ENCODE measurements around the gene TMEM91. TPM values are rescaled to one million over a fixed set of nuclear protein-coding genes. Genes with fewer than 3 reads are reported as not detected.

The TMEM91 gene
- total RNA-seq, 2 experiments from 2014 or later: 10.7 to 12.7 TPM

DNA sequence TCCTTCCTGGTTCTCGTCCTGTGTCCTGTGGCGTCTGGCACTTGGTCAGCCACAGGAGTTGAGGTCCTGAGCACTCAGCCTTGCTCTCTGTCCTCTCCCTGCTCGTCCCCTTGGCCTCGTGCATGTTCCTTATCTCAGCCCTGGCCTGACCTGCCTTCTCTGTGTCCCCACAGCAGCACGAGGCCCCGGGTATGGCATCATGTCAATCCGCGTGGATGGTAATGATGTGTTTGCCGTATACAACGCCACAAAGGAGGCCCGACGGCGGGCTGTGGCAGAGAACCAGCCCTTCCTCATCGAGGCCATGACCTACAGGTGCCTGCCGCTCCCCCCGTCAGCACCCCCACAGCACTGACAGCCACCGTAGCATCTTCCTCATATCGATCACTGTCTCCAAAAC, 46.1 kb downstream of the TMEM91 start:
- Histone ChIP-seq H4K20me1 (ENCODE audit: insufficient read depth, low read length) (no peaks in the 10 kb centered on the region), H3K4me2 (ENCODE audit: low read length) (no peak overlapping the region), H3K27ac (ENCODE audit: low read depth, low read length, poor library complexity, severe bottlenecking) (no peak overlapping the region), H3K79me2 (ENCODE audit: insufficient read depth, low read depth, low read length) (no peaks in the 10 kb centered on the region), H3K9me3 (ENCODE audit: low read length) (no peaks in the 10 kb centered on the region), H3K4me1 (ENCODE audit: insufficient read depth, low read length, poor library complexity, severe bottlenecking) (no peaks in the 10 kb centered on the region), H3K36me3 (ENCODE audit: insufficient read depth, low read length) (peaks cover 23% of the 10 kb centered on the region), H2AFZ (ENCODE audit: low read length) (no peak overlapping the region), H3K9me2 (ENCODE audit: insufficient read depth, low read length) (no peaks in the 10 kb centered on the region), H3K4me3 (ENCODE audit: low read depth, low read length, poor library complexity, severe bottlenecking) (no peak overlapping the region)
- no peak for DNase-seq (ENCODE audit: low spot score)
- ChIA-PET CTCF (ENCODE audit: unreplicated experiment) (no interaction called here), POLR2A (no interaction called here)
- intact Hi-C loops (cut with micrococcal nuclease; ENCODE audit: unreplicated experiment): no loop called here
- BruUV-seq (replicated peaks): no TSS peak
- TF ChIP-seq EZH2phosphoT487 (IDR thresholded peaks at IDR 0.05; ENCODE audit: borderline replicate concordance, low read depth, low read length): no peak
- TF ChIP-seq, protein P1, sequence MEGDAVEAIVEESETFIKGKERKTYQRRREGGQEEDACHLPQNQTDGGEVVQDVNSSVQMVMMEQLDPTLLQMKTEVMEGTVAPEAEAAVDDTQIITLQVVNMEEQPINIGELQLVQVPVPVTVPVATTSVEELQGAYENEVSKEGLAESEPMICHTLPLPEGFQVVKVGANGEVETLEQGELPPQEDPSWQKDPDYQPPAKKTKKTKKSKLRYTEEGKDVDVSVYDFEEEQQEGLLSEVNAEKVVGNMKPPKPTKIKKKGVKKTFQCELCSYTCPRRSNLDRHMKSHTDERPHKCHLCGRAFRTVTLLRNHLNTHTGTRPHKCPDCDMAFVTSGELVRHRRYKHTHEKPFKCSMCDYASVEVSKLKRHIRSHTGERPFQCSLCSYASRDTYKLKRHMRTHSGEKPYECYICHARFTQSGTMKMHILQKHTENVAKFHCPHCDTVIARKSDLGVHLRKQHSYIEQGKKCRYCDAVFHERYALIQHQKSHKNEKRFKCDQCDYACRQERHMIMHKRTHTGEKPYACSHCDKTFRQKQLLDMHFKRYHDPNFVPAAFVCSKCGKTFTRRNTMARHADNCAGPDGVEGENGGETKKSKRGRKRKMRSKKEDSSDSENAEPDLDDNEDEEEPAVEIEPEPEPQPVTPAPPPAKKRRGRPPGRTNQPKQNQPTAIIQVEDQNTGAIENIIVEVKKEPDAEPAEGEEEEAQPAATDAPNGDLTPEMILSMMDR (conservative IDR thresholded peaks at IDR 0.05; ENCODE audit: low read length): no peak

DNA sequence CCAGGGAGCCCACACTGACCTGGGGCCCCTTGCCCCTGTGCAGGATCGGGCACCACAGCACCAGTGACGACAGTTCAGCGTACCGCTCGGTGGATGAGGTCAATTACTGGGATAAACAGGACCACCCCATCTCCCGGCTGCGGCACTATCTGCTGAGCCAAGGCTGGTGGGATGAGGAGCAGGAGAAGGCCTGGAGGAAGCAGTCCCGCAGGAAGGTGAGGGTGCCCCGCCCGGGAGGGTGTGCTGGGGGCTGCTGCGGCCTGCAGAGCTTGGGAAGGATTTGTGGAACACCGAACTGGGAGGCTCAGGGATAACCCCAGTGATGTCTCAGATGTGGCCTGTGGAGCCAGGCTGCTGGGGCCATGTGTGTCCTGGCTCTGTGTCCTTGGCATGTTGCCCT, 46.6 kb downstream of the TMEM91 start:
- TF ChIP-seq, protein P1 (conservative IDR thresholded peaks at IDR 0.05; ENCODE audit: low read length): no peak
- TF ChIP-seq EZH2phosphoT487 (IDR thresholded peaks at IDR 0.05; ENCODE audit: borderline replicate concordance, low read depth, low read length): no peak
- peaks cover 23% of the 10 kb centered on the region for H3K36me3 ChIP-seq (ENCODE audit: insufficient read depth, low read length)
- no peaks in the 10 kb centered on the region for H3K79me2 ChIP-seq (ENCODE audit: insufficient read depth, low read depth, low read length)
- H3K4me2 ChIP-seq (ENCODE audit: low read length): no peak overlapping the region
- no TSS peak for BruUV-seq (replicated peaks)
- H3K4me3 ChIP-seq (ENCODE audit: low read depth, low read length, poor library complexity, severe bottlenecking): no peak overlapping the region
- H3K9me2 ChIP-seq (ENCODE audit: insufficient read depth, low read length): no peaks in the 10 kb centered on the region
- H2AFZ ChIP-seq (ENCODE audit: low read length): no peak overlapping the region
- intact Hi-C loops (cut with micrococcal nuclease; ENCODE audit: unreplicated experiment): no loop called here
- no peaks in the 10 kb centered on the region for H3K9me3 ChIP-seq (ENCODE audit: low read length)
- no peaks in the 10 kb centered on the region for H4K20me1 ChIP-seq (ENCODE audit: insufficient read depth, low read length)
- H3K4me1 ChIP-seq (ENCODE audit: insufficient read depth, low read length, poor library complexity, severe bottlenecking): no peaks in the 10 kb centered on the region
- no peak overlapping the region for H3K27ac ChIP-seq (ENCODE audit: low read depth, low read length, poor library complexity, severe bottlenecking)
- DNase-seq (ENCODE audit: low spot score): no peak
- CTCF ChIA-PET (ENCODE audit: unreplicated experiment): no interaction called here
- POLR2A ChIA-PET: interaction anchor here (0.6 kb wide), 1 partner anchor 11 kb away, joined by 4 read pairs; no protein-coding TSS in a partner anchor

DNA sequence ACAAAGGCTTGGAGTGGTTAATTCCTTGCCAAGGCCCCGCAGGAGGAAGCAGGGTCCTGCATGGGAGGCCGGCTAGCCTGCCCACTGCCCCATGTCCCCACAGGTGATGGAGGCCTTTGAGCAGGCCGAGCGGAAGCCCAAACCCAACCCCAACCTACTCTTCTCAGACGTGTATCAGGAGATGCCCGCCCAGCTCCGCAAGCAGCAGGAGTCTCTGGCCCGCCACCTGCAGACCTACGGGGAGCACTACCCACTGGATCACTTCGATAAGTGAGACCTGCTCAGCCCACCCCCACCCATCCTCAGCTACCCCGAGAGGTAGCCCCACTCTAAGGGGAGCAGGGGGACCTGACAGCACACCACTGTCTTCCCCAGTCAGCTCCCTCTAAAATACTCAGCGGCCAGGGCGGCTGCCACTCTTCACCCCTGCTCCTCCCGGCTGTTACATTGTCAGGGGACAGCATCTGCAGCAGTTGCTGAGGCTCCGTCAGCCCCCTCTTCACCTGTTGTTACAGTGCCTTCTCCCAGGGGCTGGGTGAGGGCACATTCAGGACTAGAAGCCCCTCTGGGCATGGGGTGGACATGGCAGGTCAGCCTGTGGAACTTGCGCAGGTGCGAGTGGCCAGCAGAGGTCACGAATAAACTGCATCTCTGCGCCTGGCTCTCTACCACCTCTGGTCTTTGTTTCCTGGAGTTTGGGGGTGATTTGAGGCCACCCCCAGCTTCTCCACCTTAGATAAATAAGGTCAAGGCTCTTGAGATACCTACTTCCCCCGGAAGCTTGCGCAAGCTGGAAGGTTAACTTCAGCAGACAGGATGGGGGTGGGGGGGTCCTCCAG, 48.2 kb downstream of the TMEM91 start:
- H3K36me3 ChIP-seq (ENCODE audit: insufficient read depth, low read length): peaks cover 19% of the 10 kb centered on the region
- H3K9me3 ChIP-seq (ENCODE audit: low read length): no peaks in the 10 kb centered on the region
- CTCF ChIA-PET (ENCODE audit: unreplicated experiment): no interaction called here
- no TSS peak for BruUV-seq (replicated peaks)
- no peak overlapping the region for H3K4me2 ChIP-seq (ENCODE audit: low read length)
- no peak for DNase-seq (ENCODE audit: low spot score)
- no peaks in the 10 kb centered on the region for H3K9me2 ChIP-seq (ENCODE audit: insufficient read depth, low read length)
- no peaks in the 10 kb centered on the region for H3K79me2 ChIP-seq (ENCODE audit: insufficient read depth, low read depth, low read length)
- H3K4me1 ChIP-seq (ENCODE audit: insufficient read depth, low read length, poor library complexity, severe bottlenecking): no peaks in the 10 kb centered on the region
- POLR2A ChIA-PET: interaction anchor here (0.6 kb wide), 1 partner anchor 15 kb away, joined by 3 read pairs; no protein-coding TSS in a partner anchor
- no peak overlapping the region for H2AFZ ChIP-seq (ENCODE audit: low read length)
- no peaks in the 10 kb centered on the region for H4K20me1 ChIP-seq (ENCODE audit: insufficient read depth, low read length)
- intact Hi-C loops (cut with micrococcal nuclease; ENCODE audit: unreplicated experiment): no loop called here
- TF ChIP-seq, protein P1 (conservative IDR thresholded peaks at IDR 0.05; ENCODE audit: low read length): no peak
- TF ChIP-seq EZH2phosphoT487 (IDR thresholded peaks at IDR 0.05; ENCODE audit: borderline replicate concordance, low read depth, low read length): no peak
- H3K27ac ChIP-seq (ENCODE audit: low read depth, low read length, poor library complexity, severe bottlenecking): no peak overlapping the region
- no peak overlapping the region for H3K4me3 ChIP-seq (ENCODE audit: low read depth, low read length, poor library complexity, severe bottlenecking)
